Stimulated activated CD4-positive, alpha-beta T cell treated with anti-CD3 and anti-CD28 coated beads, Interleukin-2, amount 100 ng/mL, for 4 hours (primary cell): ENCODE results near the gene ZBTB47.

Source experiments
- DNase-seq: peaks from one replicate; pipeline ENCODE4 v3.0.0-alpha.2; 2020; ENCODE audit warnings: low read depth

ZBTB47 gene

GRCh38 chr3:42665050-42665878, 11.8 kb downstream of the ZBTB47 start:
- no peak for DNase-seq

- no peak for DNase-seq
Observed at GRCh38 chr3:42666022-42666421, 12.5 kb downstream of the ZBTB47 start.

GRCh38 chr3:42666577-42666998, 13.1 kb downstream of the ZBTB47 start:
- DNase-seq, result no peak

- DNase-seq, result no peak
Observed at GRCh38 chr3:42667096-42667522, 13.6 kb downstream of the ZBTB47 start.

- no peak for DNase-seq
Observed at GRCh38 chr3:42667523-42668412, 14.3 kb downstream of the ZBTB47 start.

GRCh38 chr3:42668413-42668760, 14.9 kb downstream of the ZBTB47 start:
- DNase-seq, result no peak

GRCh38 chr3:42668793-42669217, 15.3 kb downstream of the ZBTB47 start:
- DNase-seq, result no peak

- no peak for DNase-seq
Observed at GRCh38 chr3:42670051-42670576, 16.6 kb downstream of the ZBTB47 start.

- no peak for DNase-seq
Observed at GRCh38 chr3:42670670-42671069, 17.2 kb downstream of the ZBTB47 start.

GRCh38 chr3:42672515-42672914, 19.0 kb downstream of the ZBTB47 start:
- DNase-seq, result no peak

- DNase-seq, result no peak
Observed at GRCh38 chr3:42673082-42673481, 19.6 kb downstream of the ZBTB47 start.

GRCh38 chr3:42674146-42674545, 20.6 kb downstream of the ZBTB47 start:
- DNase-seq, result no peak

- DNase-seq, result no peak
Observed at GRCh38 chr3:42675909-42676308, 22.4 kb downstream of the ZBTB47 start.

GRCh38 chr3:42678447-42678846, 24.9 kb downstream of the ZBTB47 start:
- DNase-seq, result no peak

GRCh38 chr3:42680271-42680670, 26.8 kb downstream of the ZBTB47 start:
- no peak for DNase-seq

GRCh38 chr3:42680806-42681205, 27.3 kb downstream of the ZBTB47 start:
- DNase-seq, result no peak

- no peak for DNase-seq
Observed at GRCh38 chr3:42681361-42682038, 28.0 kb downstream of the ZBTB47 start.

- no peak for DNase-seq
Observed at GRCh38 chr3:42682301-42683070, 29.0 kb downstream of the ZBTB47 start.

GRCh38 chr3:42683875-42684598, 30.5 kb downstream of the ZBTB47 start:
- no peak for DNase-seq

- no peak for DNase-seq
Observed at GRCh38 chr3:42684632-42685362, 31.3 kb downstream of the ZBTB47 start.
